ENCODE results near the gene ACSS1.

GRCh38 chr20:25064561-25065071 lies 6.7 kb upstream of the ACSS1 start:
- TF ChIP-seq POLR2A (IDR thresholded peaks at IDR 0.05; ENCODE audit: low read length) (no peak), GATA1 (IDR thresholded peaks at IDR 0.05; ENCODE audit: low read depth, low read length) (no peak)

Data from erythroblast (primary cell).